ENCODE results near the gene LARP1. TPM values are rescaled to one million over a fixed set of nuclear protein-coding genes. Genes with fewer than 3 reads are reported as not detected.

Gene LARP1
- total and polyA plus RNA-seq, 9 of the 15 experiments (the other 6 are each of a cell fraction or from before 2014, with no cell fraction given) = 22.6 to 300 (median 92.0) TPM

GRCh38 chr5:154754460-154755360, 467 bp upstream of the LARP1 start (continued):
- no peak for TF ChIP-seq ZNF707 (CRISPR knock-in tag; conservative IDR thresholded peaks at IDR 0.05)
- TF ChIP-seq GABPB2 (CRISPR knock-in tag; conservative IDR thresholded peaks at IDR 0.05) = no peak
- no peak for TF ChIP-seq PHF20 (IDR thresholded peaks at IDR 0.05; ENCODE audit: partially characterized antibody)
- no peak for TF ChIP-seq MYBL2 (IDR thresholded peaks at IDR 0.05; ENCODE audit: low read depth)
- TF ChIP-seq MYBL2 (CRISPR knock-in tag; IDR thresholded peaks at IDR 0.05; ENCODE audit: borderline replicate concordance) = no peak
- TF ChIP-seq PHB2 (IDR thresholded peaks at IDR 0.05; ENCODE audit: low read depth) = no peak
- TF ChIP-seq, protein P1, sequence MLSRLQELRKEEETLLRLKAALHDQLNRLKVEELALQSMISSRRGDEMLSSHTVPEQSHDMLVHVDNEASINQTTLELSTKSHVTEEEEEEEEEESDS (CRISPR knock-in tag; IDR thresholded peaks at IDR 0.05) = no peak
- peak; percentile 89; the same call in 1 of the 2 replicates for TF ChIP-seq BRD4 (IDR thresholded peaks at IDR 0.05)
- TF ChIP-seq ZNF324 (CRISPR knock-in tag; IDR thresholded peaks at IDR 0.05) = no peak
- TF ChIP-seq, protein P2, sequence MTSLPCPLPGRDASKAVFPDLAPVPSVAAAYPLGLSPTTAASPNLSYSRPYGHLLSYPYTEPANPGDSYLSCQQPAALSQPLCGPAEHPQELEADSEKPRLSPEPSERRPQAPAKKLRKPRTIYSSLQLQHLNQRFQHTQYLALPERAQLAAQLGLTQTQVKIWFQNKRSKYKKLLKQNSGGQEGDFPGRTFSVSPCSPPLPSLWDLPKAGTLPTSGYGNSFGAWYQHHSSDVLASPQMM (CRISPR knock-in tag; IDR thresholded peaks at IDR 0.05) = no peak
- no peak for TF ChIP-seq POLR2AphosphoS2 (IDR thresholded peaks at IDR 0.05; ENCODE audit: low read length)
- TF ChIP-seq HEY1 (CRISPR knock-in tag; IDR thresholded peaks at IDR 0.05; ENCODE audit: borderline replicate concordance) = no peak
- TF ChIP-seq ZBTB43 (CRISPR knock-in tag; IDR thresholded peaks at IDR 0.05) = peak; percentile 90; the same call in 1 of the 2 replicates
- peak; percentile 18 for TF ChIP-seq TAF1 (IDR thresholded peaks at IDR 0.05; ENCODE audit: control insufficient read depth, extremely low read depth, insufficient read depth, low read length, severe bottlenecking)
- peak; percentile 82 for TF ChIP-seq MXI1 (IDR thresholded peaks at IDR 0.05; ENCODE audit: low read depth, low read length)
- TF ChIP-seq, protein P3, sequence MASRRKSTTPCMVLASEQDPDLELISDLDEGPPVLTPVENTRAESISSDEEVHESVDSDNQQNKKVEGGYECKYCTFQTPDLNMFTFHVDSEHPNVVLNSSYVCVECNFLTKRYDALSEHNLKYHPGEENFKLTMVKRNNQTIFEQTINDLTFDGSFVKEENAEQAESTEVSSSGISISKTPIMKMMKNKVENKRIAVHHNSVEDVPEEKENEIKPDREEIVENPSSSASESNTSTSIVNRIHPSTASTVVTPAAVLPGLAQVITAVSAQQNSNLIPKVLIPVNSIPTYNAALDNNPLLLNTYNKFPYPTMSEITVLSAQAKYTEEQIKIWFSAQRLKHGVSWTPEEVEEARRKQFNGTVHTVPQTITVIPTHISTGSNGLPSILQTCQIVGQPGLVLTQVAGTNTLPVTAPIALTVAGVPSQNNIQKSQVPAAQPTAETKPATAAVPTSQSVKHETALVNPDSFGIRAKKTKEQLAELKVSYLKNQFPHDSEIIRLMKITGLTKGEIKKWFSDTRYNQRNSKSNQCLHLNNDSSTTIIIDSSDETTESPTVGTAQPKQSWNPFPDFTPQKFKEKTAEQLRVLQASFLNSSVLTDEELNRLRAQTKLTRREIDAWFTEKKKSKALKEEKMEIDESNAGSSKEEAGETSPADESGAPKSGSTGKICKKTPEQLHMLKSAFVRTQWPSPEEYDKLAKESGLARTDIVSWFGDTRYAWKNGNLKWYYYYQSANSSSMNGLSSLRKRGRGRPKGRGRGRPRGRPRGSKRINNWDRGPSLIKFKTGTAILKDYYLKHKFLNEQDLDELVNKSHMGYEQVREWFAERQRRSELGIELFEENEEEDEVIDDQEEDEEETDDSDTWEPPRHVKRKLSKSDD (conservative IDR thresholded peaks at IDR 0.05; ENCODE audit: low read length) = no peak; the same call in 1 of the 2 replicates
- peak; percentile 87 for TF ChIP-seq CREB3L1 (IDR thresholded peaks at IDR 0.05; ENCODE audit: borderline replicate concordance, low read depth)
- TF ChIP-seq ZNF165 (CRISPR knock-in tag; IDR thresholded peaks at IDR 0.05; ENCODE audit: borderline replicate concordance) = 0 out of 2 replicates have a peak, but pooled peaks have one; percentile 77
- TF ChIP-seq CBFA2T3 (IDR thresholded peaks at IDR 0.05) = peak; percentile 59
- TF ChIP-seq KAT8 (IDR thresholded peaks at IDR 0.05; ENCODE audit: low read depth) = no peak
- TF ChIP-seq THRAP3 (IDR thresholded peaks at IDR 0.05; ENCODE audit: borderline replicate concordance) = no peak
- no peak for TF ChIP-seq ZC3H8 (IDR thresholded peaks at IDR 0.05)
- peak; percentile 82 for TF ChIP-seq POLR2G (IDR thresholded peaks at IDR 0.05; ENCODE audit: low read depth, low read length)
